CD14-positive monocyte (primary cell): ENCODE results near the gene CXCR3. TPM values are rescaled to one million over a fixed set of nuclear protein-coding genes. Genes with fewer than 3 reads are reported as not detected.

Experiments used
- DNase-seq, 3 donors: peaks; one replicate each; pipeline ENCODE4 v3.0.0-alpha.2; 2011 to 2022
- H2AFZ ChIP-seq: 2 replicates; pipeline ENCODE4 v1.6.0; 2012; ENCODE audit warnings: mild to moderate bottlenecking, low read depth, low read length, inconsistent platforms; ENCODE audit not compliant: insufficient read depth, poor library complexity, severe bottlenecking
- H3K27ac ChIP-seq, 2 donors: 1 replicate in 1 of 2; 2 replicates in 1 of 2; pipeline ENCODE4 v1.5.1; 2012 to 2013; ENCODE audit warnings: low read length in 2 of 2, control low read depth in 1 of 2, inconsistent platforms in 1 of 2, low read depth in 1 of 2, mild to moderate bottlenecking in 1 of 2
- H3K27me3 ChIP-seq, 2 donors: one replicate each; pipeline versions ENCODE4 v1.6.0 to v1.6.1; 2011 to 2013; ENCODE audit warnings: low read length in 2 of 2; ENCODE audit not compliant: control insufficient read depth in 2 of 2, insufficient read depth in 2 of 2
- H3K36me3 ChIP-seq, 2 donors: replicated peaks in 1 of 2; 1 replicate in 1 of 2; 2 replicates in 1 of 2; pipeline versions ENCODE4 v1.5.1 to v1.6.1; 2012 to 2013; ENCODE audit warnings: low read length in 2 of 2, control low read depth in 1 of 2, inconsistent platforms in 1 of 2, mild to moderate bottlenecking in 1 of 2; ENCODE audit not compliant: insufficient read depth in 2 of 2, control insufficient read depth in 1 of 2
- H3K4me1 ChIP-seq, 2 donors: 1 replicate in 1 of 2; 2 replicates in 1 of 2; pipeline versions ENCODE4 v1.5.1 to v1.6.1; 2012 to 2013; ENCODE audit warnings: low read length in 2 of 2, control low read depth in 1 of 2, inconsistent platforms in 1 of 2, mild to moderate bottlenecking in 1 of 2, moderate library complexity in 1 of 2; ENCODE audit not compliant: insufficient read depth in 2 of 2, control insufficient read depth in 1 of 2
- H3K4me2 ChIP-seq: replicated peaks from 2 replicates; pipeline ENCODE3; 2012; ENCODE audit warnings: low read length, moderate library complexity, mild to moderate bottlenecking; ENCODE audit not compliant: poor library complexity, severe bottlenecking; ENCODE audit errors: extremely low read depth
- H3K4me3 ChIP-seq, 3 experiments: fragments of 200-600 bp in 1 of 3; sonication (generic) in 1 of 3; replicated peaks in 1 of 3; 1 replicate in 2 of 3; 2 replicates in 1 of 3; pipeline ENCODE4 v1.5.1; 2011 to 2013; ENCODE audit warnings: low read length in 3 of 3, mild to moderate bottlenecking in 3 of 3, control low read depth in 2 of 3, low read depth in 2 of 3, inconsistent platforms in 1 of 3, moderate library complexity in 1 of 3
- H3K79me2 ChIP-seq: 2 replicates; pipeline ENCODE4 v1.6.0; 2012; ENCODE audit warnings: mild to moderate bottlenecking, control low read depth, inconsistent platforms, low read length, moderate library complexity; ENCODE audit not compliant: insufficient read depth
- H3K9ac ChIP-seq: 2 replicates; pipeline ENCODE4 v1.6.0; 2017; ENCODE audit warnings: low read length, mild to moderate bottlenecking; ENCODE audit not compliant: insufficient read depth, poor library complexity, severe bottlenecking
- H3K9me3 ChIP-seq, 2 donors: replicated peaks in 1 of 2; 1 replicate in 1 of 2; 2 replicates in 1 of 2; pipeline versions ENCODE4 v1.5.1 to v1.6.1; 2012 to 2013; ENCODE audit warnings: low read length in 2 of 2, control low read depth in 1 of 2; ENCODE audit not compliant: control insufficient read depth in 1 of 2, insufficient read depth in 1 of 2
- H4K20me1 ChIP-seq: 2 replicates; pipeline ENCODE4 v1.6.0; 2012; ENCODE audit warnings: mild to moderate bottlenecking, low read length, control low read depth, moderate library complexity; ENCODE audit not compliant: insufficient read depth
- H3K27ac Mint-ChIP-seq, 7 donors: one replicate each; pipeline ENCODE4 v1.8.0; 2020; ENCODE audit warnings: mild to moderate bottlenecking in 7 of 7, mixed read lengths in 7 of 7, moderate library complexity in 6 of 7, inconsistent platforms in 2 of 7
- H3K27me3 Mint-ChIP-seq, 3 donors: one replicate each; pipeline ENCODE4 v1.8.0; 2021 to 2022; ENCODE audit warnings: low read depth in 3 of 3, mild to moderate bottlenecking in 3 of 3, mixed read lengths in 3 of 3, moderate library complexity in 3 of 3, inconsistent platforms in 1 of 3
- H3K36me3 Mint-ChIP-seq, 2 donors: one replicate each; pipeline ENCODE4 v1.8.0; 2020; ENCODE audit warnings: mixed read lengths in 2 of 2, inconsistent platforms in 1 of 2, mild to moderate bottlenecking in 1 of 2
- H3K4me1 Mint-ChIP-seq: one replicate; pipeline ENCODE4 v1.8.0; 2020; ENCODE audit warnings: mild to moderate bottlenecking, mixed read lengths
- H3K4me3 Mint-ChIP-seq, 2 donors: one replicate each; pipeline ENCODE4 v1.8.0; 2020; ENCODE audit warnings: mild to moderate bottlenecking in 2 of 2, mixed read lengths in 2 of 2, moderate library complexity in 1 of 2
- H3K9me3 Mint-ChIP-seq, 7 donors: one replicate each; pipeline ENCODE4 v1.8.0; 2020 to 2022; ENCODE audit warnings: mixed read lengths in 7 of 7, mild to moderate bottlenecking in 6 of 7, moderate library complexity in 6 of 7, inconsistent platforms in 2 of 7
- CTCF ChIP-seq: fragments of 200-600 bp; IDR thresholded peaks from one replicate; pipeline ENCODE4 v1.8.0; 2022; ENCODE audit warnings: antibody characterized with exemption, mild to moderate bottlenecking
- WGBS: methylation state at CpG from one replicate; pipeline ENCODE4 v1.1.5; 2013; ENCODE audit warnings: missing lambda C conversion rate; ENCODE audit not compliant: insufficient coverage; 5-methylcytosine and 5-hydroxymethylcytosine counted together
- intact Hi-C, 2 donors: fragments of 100-400 bp; cut with micrococcal nuclease; formaldehyde crosslinking; loops; one replicate each; pipeline versions ENCODE4 v1.15.0 to v1.15.1; 2023
- polyA plus RNA-seq, 3 donors: library from polyadenylated mRNA; depleted of rRNA in 1 of 3; unstranded in 2 of 3; stranded (reverse) in 1 of 3; fragments of 300-500 nt in 2 of 3; fragments of >200 nt in 1 of 3; fragmentation: Illumina TruSeq in 2 of 3; gene quantifications; 1 replicate in 2 of 3; 2 replicates in 1 of 3; pipeline ENCODE4 v1.2.3, GENCODE V29; 2012 to 2021

The CXCR3 gene
- polyA plus RNA-seq, 3 donors = 0.04 to 0.14 (median 0.10) TPM

GRCh38 chrX:71636438-71637252, 18.3 kb upstream of the CXCR3 start:
- Mint-ChIP-seq H3K4me1 (no peaks in the 10 kb centered on the region), H3K4me3 (no peak overlapping the region), H3K27ac (no peak overlapping the region), H3K9me3 (peaks cover 0 to 5% (median 0%) of the 10 kb centered on the region in 7 donors), H3K36me3 (no peaks in the 10 kb centered on the region), H3K27me3 (no peaks in the 10 kb centered on the region)
- Histone ChIP-seq H3K4me2 (no peak overlapping the region), H3K79me2 (no peaks in the 10 kb centered on the region), H3K36me3 (no peaks in the 10 kb centered on the region), H2AFZ (no peak overlapping the region), H3K4me3 (no peak overlapping the region), H3K27ac (no peak overlapping the region), H3K9me3 (no peaks in the 10 kb centered on the region), H3K27me3 (no peaks in the 10 kb centered on the region), H4K20me1 (no peaks in the 10 kb centered on the region), H3K4me1 (no peaks in the 10 kb centered on the region), H3K9ac (no peak overlapping the region)
- no CpG with 5 or more reads among the region's 9 CpGs for WGBS
- no peak for DNase-seq
- intact Hi-C loops = no loop called here
- TF ChIP-seq CTCF = no peak

- Histone ChIP-seq H4K20me1 (no peaks in the 10 kb centered on the region), H3K27ac (no peak overlapping the region), H3K36me3 (no peaks in the 10 kb centered on the region), H2AFZ (no peak overlapping the region), H3K27me3 (no peaks in the 10 kb centered on the region), H3K4me1 (no peaks in the 10 kb centered on the region), H3K4me3 (no peak overlapping the region), H3K9me3 (no peaks in the 10 kb centered on the region), H3K79me2 (no peaks in the 10 kb centered on the region), H3K9ac (no peak overlapping the region), H3K4me2 (no peak overlapping the region)
- H3K27ac Mint-ChIP-seq = no peak overlapping the region
- no peak for TF ChIP-seq CTCF
- H3K36me3 Mint-ChIP-seq = no peaks in the 10 kb centered on the region
- intact Hi-C loops = no loop called here
- H3K4me1 Mint-ChIP-seq = peaks cover 3% of the 10 kb centered on the region
- no peak overlapping the region for H3K4me3 Mint-ChIP-seq
- DNase-seq = no peak
- no CpG with 5 or more reads among the region's 6 CpGs for WGBS
- peaks cover 0 to 5% (median 0%) of the 10 kb centered on the region in 7 donors for H3K9me3 Mint-ChIP-seq
- no peaks in the 10 kb centered on the region for H3K27me3 Mint-ChIP-seq
Measured at GRCh38 chrX:71634366-71634765, 16.1 kb upstream of the CXCR3 start.
